Measurements from ENCODE around the gene SLC27A1. TPM values are rescaled to one million over a fixed set of nuclear protein-coding genes. Genes with fewer than 3 reads are reported as not detected.
"Not testable (repeated sequence)": the region's sequence is repeated elsewhere in the genome, so short reads cannot be mapped to it uniquely, and the experiment has no call there.

Gene SLC27A1
- total RNA-seq, 1 experiment from 2014 or later: 8.6 TPM

DNA sequence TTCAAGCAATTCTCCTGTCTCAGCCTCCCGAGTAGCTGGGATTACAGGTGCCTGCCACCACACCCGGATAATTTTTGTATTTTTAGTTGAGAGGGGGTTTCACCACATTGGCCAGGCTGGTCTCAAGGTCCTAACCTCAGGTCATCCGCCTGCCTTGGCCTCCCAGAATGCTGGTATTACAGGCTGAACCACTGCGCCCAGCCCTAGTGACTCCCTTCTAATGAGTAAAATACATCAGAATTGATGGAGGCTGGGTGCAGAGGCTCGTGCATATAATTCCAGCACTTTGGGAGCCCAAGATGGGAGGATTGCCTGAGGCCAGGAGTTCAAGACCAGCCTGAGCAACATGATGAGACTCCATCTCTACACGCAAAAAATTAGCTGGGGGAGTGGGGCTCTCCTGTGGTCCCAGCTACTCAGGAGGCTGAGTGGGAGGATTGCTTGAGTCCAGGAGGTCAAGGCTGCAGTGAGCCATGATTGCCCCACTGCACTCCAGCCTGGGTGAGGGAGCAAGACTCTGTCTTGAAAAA lies 4.8 kb downstream of the SLC27A1 start:
- H3K36me3 Mint-ChIP-seq; DNase-seq (ENCODE audit: low spot score); ATAC-seq; H3K4me3 Mint-ChIP-seq; H3K9me3 Mint-ChIP-seq; H3K27ac Mint-ChIP-seq: not testable (repeated sequence)
- H3K4me1 Mint-ChIP-seq: peaks cover 12% of the 10 kb centered on the region
- ChIA-PET POLR2A (interaction anchor here (0.7 kb wide), 1 partner anchor 30 kb away, joined by 4 read pairs; no protein-coding TSS in a partner anchor), CTCF (interaction anchor here (0.6 to 1.0 kb wide), 3 partner anchors 21 to 350 kb away, joined by 3 to 6 read pairs (median 4); no protein-coding TSS in a partner anchor)
- peaks cover 24% of the 10 kb centered on the region for H3K27me3 Mint-ChIP-seq (ENCODE audit: low read depth)

DNA sequence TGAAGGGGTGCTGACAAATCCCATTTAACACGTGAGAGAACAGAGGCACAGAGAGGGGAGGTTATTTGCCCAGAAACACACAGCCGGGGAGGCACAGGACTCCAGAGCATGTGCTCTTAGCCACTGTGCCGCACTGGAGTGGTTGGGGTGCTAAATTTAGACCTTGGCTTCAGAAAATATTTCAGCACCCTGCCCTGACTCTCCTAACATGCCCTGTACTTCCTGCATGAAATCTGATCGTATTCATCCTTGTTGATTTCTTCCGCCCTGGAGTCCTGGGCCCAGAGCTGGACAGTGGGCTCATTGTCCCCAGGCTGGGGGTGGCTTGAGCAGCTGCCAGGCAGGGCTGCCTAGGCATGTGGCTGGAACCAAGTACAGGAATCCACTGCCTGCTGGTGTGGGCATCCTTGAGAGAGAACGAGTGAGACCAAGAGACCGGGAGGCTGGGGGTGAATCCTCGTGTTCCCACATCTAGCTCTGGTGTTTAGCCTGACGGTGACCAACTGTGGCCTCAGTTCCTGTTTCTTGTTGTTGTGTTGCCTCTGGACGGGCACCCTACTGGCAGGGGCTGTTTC lies 5.3 kb downstream of the SLC27A1 start:
- ATAC-seq (no peak), DNase-seq (ENCODE audit: low spot score) (no peak)
- ChIA-PET POLR2A (no interaction called here), CTCF (interaction anchor here (0.6 to 1.0 kb wide), 3 partner anchors 20 to 365 kb away, joined by 3 to 4 read pairs (median 3); no protein-coding TSS in a partner anchor)
- H3K4me1 Mint-ChIP-seq: peaks cover 12% of the 10 kb centered on the region
- no peaks in the 10 kb centered on the region for H3K36me3 Mint-ChIP-seq
- H3K9me3 Mint-ChIP-seq: no peaks in the 10 kb centered on the region
- H3K27ac Mint-ChIP-seq: no peak overlapping the region
- peaks cover 24% of the 10 kb centered on the region for H3K27me3 Mint-ChIP-seq (ENCODE audit: low read depth)
- TF ChIP-seq, protein P1, sequence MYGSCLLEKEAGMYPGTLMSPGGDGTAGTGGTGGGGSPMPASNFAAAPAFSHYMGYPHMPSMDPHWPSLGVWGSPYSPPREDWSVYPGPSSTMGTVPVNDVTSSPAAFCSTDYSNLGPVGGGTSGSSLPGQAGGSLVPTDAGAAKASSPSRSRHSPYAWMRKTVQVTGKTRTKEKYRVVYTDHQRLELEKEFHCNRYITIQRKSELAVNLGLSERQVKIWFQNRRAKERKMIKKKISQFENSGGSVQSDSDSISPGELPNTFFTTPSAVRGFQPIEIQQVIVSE (CRISPR knock-in tag; IDR thresholded peaks at IDR 0.05; ENCODE audit: borderline replicate concordance): no peak
- no peak for TF ChIP-seq PRRX2 (CRISPR knock-in tag; IDR thresholded peaks at IDR 0.05)
- TF ChIP-seq, protein P2, sequence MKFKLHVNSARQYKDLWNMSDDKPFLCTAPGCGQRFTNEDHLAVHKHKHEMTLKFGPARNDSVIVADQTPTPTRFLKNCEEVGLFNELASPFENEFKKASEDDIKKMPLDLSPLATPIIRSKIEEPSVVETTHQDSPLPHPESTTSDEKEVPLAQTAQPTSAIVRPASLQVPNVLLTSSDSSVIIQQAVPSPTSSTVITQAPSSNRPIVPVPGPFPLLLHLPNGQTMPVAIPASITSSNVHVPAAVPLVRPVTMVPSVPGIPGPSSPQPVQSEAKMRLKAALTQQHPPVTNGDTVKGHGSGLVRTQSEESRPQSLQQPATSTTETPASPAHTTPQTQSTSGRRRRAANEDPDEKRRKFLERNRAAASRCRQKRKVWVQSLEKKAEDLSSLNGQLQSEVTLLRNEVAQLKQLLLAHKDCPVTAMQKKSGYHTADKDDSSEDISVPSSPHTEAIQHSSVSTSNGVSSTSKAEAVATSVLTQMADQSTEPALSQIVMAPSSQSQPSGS (CRISPR knock-in tag; IDR thresholded peaks at IDR 0.05; ENCODE audit: borderline replicate concordance, low read depth): no peak
- no peak for TF ChIP-seq ESRRA (CRISPR knock-in tag; IDR thresholded peaks at IDR 0.05; ENCODE audit: borderline replicate concordance)
- TF ChIP-seq, protein P3, sequence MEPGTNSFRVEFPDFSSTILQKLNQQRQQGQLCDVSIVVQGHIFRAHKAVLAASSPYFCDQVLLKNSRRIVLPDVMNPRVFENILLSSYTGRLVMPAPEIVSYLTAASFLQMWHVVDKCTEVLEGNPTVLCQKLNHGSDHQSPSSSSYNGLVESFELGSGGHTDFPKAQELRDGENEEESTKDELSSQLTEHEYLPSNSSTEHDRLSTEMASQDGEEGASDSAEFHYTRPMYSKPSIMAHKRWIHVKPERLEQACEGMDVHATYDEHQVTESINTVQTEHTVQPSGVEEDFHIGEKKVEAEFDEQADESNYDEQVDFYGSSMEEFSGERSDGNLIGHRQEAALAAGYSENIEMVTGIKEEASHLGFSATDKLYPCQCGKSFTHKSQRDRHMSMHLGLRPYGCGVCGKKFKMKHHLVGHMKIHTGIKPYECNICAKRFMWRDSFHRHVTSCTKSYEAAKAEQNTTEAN (CRISPR knock-in tag; IDR thresholded peaks at IDR 0.05): no peak
- TF ChIP-seq, protein P4, sequence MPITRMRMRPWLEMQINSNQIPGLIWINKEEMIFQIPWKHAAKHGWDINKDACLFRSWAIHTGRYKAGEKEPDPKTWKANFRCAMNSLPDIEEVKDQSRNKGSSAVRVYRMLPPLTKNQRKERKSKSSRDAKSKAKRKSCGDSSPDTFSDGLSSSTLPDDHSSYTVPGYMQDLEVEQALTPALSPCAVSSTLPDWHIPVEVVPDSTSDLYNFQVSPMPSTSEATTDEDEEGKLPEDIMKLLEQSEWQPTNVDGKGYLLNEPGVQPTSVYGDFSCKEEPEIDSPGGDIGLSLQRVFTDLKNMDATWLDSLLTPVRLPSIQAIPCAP (CRISPR knock-in tag; IDR thresholded peaks at IDR 0.05): no peak
- TF ChIP-seq, protein P5, sequence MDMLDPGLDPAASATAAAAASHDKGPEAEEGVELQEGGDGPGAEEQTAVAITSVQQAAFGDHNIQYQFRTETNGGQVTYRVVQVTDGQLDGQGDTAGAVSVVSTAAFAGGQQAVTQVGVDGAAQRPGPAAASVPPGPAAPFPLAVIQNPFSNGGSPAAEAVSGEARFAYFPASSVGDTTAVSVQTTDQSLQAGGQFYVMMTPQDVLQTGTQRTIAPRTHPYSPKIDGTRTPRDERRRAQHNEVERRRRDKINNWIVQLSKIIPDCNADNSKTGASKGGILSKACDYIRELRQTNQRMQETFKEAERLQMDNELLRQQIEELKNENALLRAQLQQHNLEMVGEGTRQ (CRISPR knock-in tag; IDR thresholded peaks at IDR 0.05): no peak
- TF ChIP-seq, protein P6, sequence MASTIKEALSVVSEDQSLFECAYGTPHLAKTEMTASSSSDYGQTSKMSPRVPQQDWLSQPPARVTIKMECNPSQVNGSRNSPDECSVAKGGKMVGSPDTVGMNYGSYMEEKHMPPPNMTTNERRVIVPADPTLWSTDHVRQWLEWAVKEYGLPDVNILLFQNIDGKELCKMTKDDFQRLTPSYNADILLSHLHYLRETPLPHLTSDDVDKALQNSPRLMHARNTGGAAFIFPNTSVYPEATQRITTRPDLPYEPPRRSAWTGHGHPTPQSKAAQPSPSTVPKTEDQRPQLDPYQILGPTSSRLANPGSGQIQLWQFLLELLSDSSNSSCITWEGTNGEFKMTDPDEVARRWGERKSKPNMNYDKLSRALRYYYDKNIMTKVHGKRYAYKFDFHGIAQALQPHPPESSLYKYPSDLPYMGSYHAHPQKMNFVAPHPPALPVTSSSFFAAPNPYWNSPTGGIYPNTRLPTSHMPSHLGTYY (CRISPR knock-in tag; IDR thresholded peaks at IDR 0.05): no peak
- TF ChIP-seq ZNF219 (CRISPR knock-in tag; IDR thresholded peaks at IDR 0.05; ENCODE audit: borderline replicate concordance): no peak
- TF ChIP-seq GABPB1 (CRISPR knock-in tag; IDR thresholded peaks at IDR 0.05): no peak
- TF ChIP-seq, protein P7, sequence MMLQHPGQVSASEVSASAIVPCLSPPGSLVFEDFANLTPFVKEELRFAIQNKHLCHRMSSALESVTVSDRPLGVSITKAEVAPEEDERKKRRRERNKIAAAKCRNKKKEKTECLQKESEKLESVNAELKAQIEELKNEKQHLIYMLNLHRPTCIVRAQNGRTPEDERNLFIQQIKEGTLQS (CRISPR knock-in tag; conservative IDR thresholded peaks at IDR 0.05): no peak
- TF ChIP-seq HMGA2 (CRISPR knock-in tag; IDR thresholded peaks at IDR 0.05): no peak
- TF ChIP-seq ZNF423 (CRISPR knock-in tag; IDR thresholded peaks at IDR 0.05): no peak
- TF ChIP-seq TEAD4 (CRISPR knock-in tag; IDR thresholded peaks at IDR 0.05): no peak
- TF ChIP-seq GTF2I (CRISPR knock-in tag; conservative IDR thresholded peaks at IDR 0.05): no peak
- TF ChIP-seq MXD4 (CRISPR knock-in tag; IDR thresholded peaks at IDR 0.05; ENCODE audit: borderline replicate concordance): no peak
- TF ChIP-seq, protein P8, sequence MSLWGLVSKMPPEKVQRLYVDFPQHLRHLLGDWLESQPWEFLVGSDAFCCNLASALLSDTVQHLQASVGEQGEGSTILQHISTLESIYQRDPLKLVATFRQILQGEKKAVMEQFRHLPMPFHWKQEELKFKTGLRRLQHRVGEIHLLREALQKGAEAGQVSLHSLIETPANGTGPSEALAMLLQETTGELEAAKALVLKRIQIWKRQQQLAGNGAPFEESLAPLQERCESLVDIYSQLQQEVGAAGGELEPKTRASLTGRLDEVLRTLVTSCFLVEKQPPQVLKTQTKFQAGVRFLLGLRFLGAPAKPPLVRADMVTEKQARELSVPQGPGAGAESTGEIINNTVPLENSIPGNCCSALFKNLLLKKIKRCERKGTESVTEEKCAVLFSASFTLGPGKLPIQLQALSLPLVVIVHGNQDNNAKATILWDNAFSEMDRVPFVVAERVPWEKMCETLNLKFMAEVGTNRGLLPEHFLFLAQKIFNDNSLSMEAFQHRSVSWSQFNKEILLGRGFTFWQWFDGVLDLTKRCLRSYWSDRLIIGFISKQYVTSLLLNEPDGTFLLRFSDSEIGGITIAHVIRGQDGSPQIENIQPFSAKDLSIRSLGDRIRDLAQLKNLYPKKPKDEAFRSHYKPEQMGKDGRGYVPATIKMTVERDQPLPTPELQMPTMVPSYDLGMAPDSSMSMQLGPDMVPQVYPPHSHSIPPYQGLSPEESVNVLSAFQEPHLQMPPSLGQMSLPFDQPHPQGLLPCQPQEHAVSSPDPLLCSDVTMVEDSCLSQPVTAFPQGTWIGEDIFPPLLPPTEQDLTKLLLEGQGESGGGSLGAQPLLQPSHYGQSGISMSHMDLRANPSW (CRISPR knock-in tag; conservative IDR thresholded peaks at IDR 0.05; ENCODE audit: low read depth): no peak
- TF ChIP-seq, protein P9, sequence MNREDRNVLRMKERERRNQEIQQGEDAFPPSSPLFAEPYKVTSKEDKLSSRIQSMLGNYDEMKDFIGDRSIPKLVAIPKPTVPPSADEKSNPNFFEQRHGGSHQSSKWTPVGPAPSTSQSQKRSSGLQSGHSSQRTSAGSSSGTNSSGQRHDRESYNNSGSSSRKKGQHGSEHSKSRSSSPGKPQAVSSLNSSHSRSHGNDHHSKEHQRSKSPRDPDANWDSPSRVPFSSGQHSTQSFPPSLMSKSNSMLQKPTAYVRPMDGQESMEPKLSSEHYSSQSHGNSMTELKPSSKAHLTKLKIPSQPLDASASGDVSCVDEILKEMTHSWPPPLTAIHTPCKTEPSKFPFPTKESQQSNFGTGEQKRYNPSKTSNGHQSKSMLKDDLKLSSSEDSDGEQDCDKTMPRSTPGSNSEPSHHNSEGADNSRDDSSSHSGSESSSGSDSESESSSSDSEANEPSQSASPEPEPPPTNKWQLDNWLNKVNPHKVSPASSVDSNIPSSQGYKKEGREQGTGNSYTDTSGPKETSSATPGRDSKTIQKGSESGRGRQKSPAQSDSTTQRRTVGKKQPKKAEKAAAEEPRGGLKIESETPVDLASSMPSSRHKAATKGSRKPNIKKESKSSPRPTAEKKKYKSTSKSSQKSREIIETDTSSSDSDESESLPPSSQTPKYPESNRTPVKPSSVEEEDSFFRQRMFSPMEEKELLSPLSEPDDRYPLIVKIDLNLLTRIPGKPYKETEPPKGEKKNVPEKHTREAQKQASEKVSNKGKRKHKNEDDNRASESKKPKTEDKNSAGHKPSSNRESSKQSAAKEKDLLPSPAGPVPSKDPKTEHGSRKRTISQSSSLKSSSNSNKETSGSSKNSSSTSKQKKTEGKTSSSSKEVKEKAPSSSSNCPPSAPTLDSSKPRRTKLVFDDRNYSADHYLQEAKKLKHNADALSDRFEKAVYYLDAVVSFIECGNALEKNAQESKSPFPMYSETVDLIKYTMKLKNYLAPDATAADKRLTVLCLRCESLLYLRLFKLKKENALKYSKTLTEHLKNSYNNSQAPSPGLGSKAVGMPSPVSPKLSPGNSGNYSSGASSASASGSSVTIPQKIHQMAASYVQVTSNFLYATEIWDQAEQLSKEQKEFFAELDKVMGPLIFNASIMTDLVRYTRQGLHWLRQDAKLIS (CRISPR knock-in tag; IDR thresholded peaks at IDR 0.05; ENCODE audit: borderline replicate concordance): no peak
- no peak for TF ChIP-seq NR1H2 (CRISPR knock-in tag; IDR thresholded peaks at IDR 0.05)
- H3K4me3 Mint-ChIP-seq: no peak overlapping the region

Measured in WTC11 (cell line).